Transverse colon (tissue), 4 donors: Measurements from ENCODE around the gene HOXC13. TPM values are rescaled to one million over a fixed set of nuclear protein-coding genes. Genes with fewer than 3 reads are reported as not detected.
A peak's percentile ranks its signal among the peaks of the same experiment; 100 is the strongest.

Experiments
- DNase-seq: peaks from one replicate; pipeline ENCODE4 v3.0.0-alpha.2; 2019
- H3K27ac ChIP-seq, 4 donors: fragments of 200-600 bp; sonication (generic); 2 replicates each; pipeline ENCODE4 v1.5.1; 2016 to 2018; ENCODE audit warnings: inconsistent platforms in 4 of 4
- H3K27me3 ChIP-seq: fragments of 200-600 bp; sonication (generic); 2 replicates; pipeline ENCODE4 v1.5.1; 2017; ENCODE audit warnings: inconsistent platforms
- H3K36me3 ChIP-seq, 4 donors: fragments of 200-600 bp; sonication (generic); 2 replicates each; pipeline ENCODE4 v1.5.1; 2017 to 2019; ENCODE audit warnings: inconsistent platforms in 4 of 4
- H3K4me1 ChIP-seq, 4 donors: fragments of 200-600 bp; sonication (generic); 2 replicates each; pipeline ENCODE4 v1.5.1; 2017 to 2020; ENCODE audit warnings: inconsistent platforms in 4 of 4
- H3K4me3 ChIP-seq, 4 donors: fragments of 200-600 bp; sonication (generic); 1 replicate in 1 of 4; 2 replicates in 3 of 4; pipeline versions ENCODE4 v1.5.1 to v1.6.1; 2017 to 2019; ENCODE audit warnings: inconsistent platforms in 4 of 4
- H3K9me3 ChIP-seq, 2 donors: fragments of 200-600 bp; sonication (generic); 2 replicates each; pipeline ENCODE4 v1.5.1; 2017 to 2019; ENCODE audit warnings: inconsistent platforms in 2 of 2
- EP300 ChIP-seq: sonication (generic); formaldehyde crosslinking; IDR thresholded peaks from one replicate; pipeline ENCODE4 v1.6.1; 2017; ENCODE audit warnings: antibody characterized with exemption, low read depth
- POLR2A ChIP-seq: fragments of 450-650 bp; IDR thresholded peaks from one replicate; pipeline ENCODE4 v1.6.1; 2016; ENCODE audit warnings: antibody characterized with exemption, mild to moderate bottlenecking, moderate library complexity
- POLR2AphosphoS5 ChIP-seq, 3 donors: sonication (generic); formaldehyde crosslinking; IDR thresholded peaks; one replicate each; pipeline ENCODE4 v1.6.1; 2016; ENCODE audit warnings: antibody characterized with exemption in 3 of 3
- WGBS, 2 donors: methylation state at CpG; one replicate each; pipeline ENCODE4 v1.1.5; 2018; ENCODE audit warnings: low coverage in 1 of 2; 5-methylcytosine and 5-hydroxymethylcytosine counted together
- in situ Hi-C, 4 donors: fragments of 200-750 bp; cut with MboI; loops; one replicate each; pipeline versions ENCODE4 v1.15.0 to v1.15.1; 2017; ENCODE audit warnings: low sequenced_read_pairs in 3 of 4, low pct_ligation_motif_present in 1 of 4, low pct_unique_long_range_greater_than_20kb in 1 of 4
- intact Hi-C: fragments of 100-400 bp; cut with DNase I; formaldehyde crosslinking; loops from one replicate; pipeline ENCODE4 v1.15.1; 2023; ENCODE audit warnings: low total_unique reads
- total RNA-seq, 4 donors: library from RNA; depleted of rRNA; stranded (reverse); fragments of >200 nt; gene quantifications; one replicate each; pipeline ENCODE4 v1.1.0, GENCODE V29; 2016
- TF ChIP-seq, protein P1 (sequence below), 5 experiments: fragments of 200-600 bp in 3 of 5; fragments of 450-650 bp in 2 of 5; sonication (generic) in 3 of 5; IDR thresholded peaks; 1 replicate in 2 of 5; 2 replicates in 3 of 5; pipeline ENCODE4 v1.5.1; 2016 to 2017; ENCODE audit warnings: antibody characterized with exemption in 5 of 5, inconsistent platforms in 3 of 5, mild to moderate bottlenecking in 2 of 5, moderate library complexity in 1 of 5

The HOXC13 gene
- total RNA-seq, 4 donors from 2014 or later: not detected

DNA sequence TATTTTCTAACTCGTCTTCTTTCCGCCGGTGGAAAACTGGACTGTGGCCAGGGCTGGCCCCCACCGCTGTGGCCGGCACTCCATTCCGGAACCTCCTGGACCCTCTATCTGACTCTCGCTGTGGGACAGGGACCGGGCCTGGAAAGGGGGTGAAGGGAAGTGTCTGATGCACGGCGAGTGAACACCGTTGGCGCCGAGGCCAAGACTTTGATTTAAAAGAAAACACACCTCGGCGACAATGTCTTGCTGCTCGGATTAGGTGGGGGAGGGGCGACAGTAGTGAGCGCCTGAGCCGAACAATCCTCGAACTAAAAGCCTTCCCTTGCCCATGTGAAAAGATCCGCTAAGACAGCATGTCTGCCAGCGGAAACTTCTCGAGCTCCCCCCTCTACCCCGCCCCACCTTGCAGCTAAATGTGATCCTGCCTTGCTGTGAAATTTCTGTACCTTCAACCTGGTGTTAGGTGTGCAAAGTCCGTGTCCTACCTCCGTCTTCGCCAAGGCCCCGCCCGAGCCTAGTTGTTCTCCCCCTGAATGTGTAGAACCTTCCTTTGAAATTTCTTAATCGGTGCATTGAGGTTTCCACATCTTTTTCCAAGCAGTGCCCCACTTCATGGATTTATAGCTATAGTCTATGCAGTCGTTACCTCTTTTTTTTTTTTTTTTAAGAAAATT, 37.0 kb downstream of the HOXC13 start:
- DNase-seq: no peak
- Histone ChIP-seq H3K4me3 (peak overlapping the region in 1 of 4 donors; percentile 27), H3K27me3 (peaks cover 100% of the 10 kb centered on the region), H3K4me1 (peaks cover 3 to 37% (median 21%) of the 10 kb centered on the region in 4 donors), H3K36me3 (no peaks in the 10 kb centered on the region), H3K27ac (no peak overlapping the region), H3K9me3 (peaks cover 0 to 5% of the 10 kb centered on the region in 2 donors)
- intact Hi-C loops: no loop called here
- WGBS, 2 donors: 37 to 41% methylated on average over 19 to 31 of the region's 31 CpGs
- in situ Hi-C loops: loop anchor here in 1 of 4 donors (25.0 kb wide), 1 partner anchor 188 kb away; no protein-coding TSS in a partner anchor
- TF ChIP-seq, protein P1, sequence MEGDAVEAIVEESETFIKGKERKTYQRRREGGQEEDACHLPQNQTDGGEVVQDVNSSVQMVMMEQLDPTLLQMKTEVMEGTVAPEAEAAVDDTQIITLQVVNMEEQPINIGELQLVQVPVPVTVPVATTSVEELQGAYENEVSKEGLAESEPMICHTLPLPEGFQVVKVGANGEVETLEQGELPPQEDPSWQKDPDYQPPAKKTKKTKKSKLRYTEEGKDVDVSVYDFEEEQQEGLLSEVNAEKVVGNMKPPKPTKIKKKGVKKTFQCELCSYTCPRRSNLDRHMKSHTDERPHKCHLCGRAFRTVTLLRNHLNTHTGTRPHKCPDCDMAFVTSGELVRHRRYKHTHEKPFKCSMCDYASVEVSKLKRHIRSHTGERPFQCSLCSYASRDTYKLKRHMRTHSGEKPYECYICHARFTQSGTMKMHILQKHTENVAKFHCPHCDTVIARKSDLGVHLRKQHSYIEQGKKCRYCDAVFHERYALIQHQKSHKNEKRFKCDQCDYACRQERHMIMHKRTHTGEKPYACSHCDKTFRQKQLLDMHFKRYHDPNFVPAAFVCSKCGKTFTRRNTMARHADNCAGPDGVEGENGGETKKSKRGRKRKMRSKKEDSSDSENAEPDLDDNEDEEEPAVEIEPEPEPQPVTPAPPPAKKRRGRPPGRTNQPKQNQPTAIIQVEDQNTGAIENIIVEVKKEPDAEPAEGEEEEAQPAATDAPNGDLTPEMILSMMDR (IDR thresholded peaks at IDR 0.05): no peak
- TF ChIP-seq POLR2AphosphoS5 (IDR thresholded peaks at IDR 0.05) (no peak), POLR2A (no peak), EP300 (no peak)

DNA sequence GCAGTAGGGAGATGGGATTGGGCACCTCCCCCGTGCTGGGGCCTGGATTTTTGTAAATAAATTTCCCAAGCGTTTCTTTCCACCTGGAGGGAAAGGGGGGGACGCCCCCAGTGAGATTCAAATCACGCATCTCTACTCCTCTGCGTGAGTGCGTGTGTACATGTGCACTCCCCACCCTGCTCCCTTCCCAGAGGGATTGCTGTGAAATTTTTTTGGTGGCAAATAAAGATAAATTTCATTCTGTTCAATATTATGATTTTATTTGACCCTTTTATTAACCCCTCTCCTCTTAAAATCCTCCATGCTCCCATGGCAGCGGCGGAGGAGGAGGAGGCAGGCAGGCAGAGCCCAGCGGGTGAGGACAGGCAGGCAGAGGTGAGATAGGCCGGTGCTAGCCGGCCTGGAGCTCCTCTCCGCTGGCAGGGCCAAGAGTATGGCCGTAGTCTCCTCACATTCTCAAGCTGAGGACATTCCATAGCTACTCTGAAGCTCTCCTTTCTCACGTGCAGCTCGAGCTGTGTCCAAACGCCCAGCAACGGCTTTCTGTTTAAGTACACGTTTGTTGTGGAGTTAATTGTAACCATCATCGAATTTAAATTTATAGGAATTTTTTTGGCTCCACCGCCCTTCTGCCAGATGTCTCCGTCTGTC, 37.7 kb downstream of the HOXC13 start:
- H3K4me3 ChIP-seq: no peak overlapping the region
- in situ Hi-C loops: loop anchor here in 1 of 4 donors (25.0 kb wide), 1 partner anchor 189 kb away; no protein-coding TSS in a partner anchor

DNA sequence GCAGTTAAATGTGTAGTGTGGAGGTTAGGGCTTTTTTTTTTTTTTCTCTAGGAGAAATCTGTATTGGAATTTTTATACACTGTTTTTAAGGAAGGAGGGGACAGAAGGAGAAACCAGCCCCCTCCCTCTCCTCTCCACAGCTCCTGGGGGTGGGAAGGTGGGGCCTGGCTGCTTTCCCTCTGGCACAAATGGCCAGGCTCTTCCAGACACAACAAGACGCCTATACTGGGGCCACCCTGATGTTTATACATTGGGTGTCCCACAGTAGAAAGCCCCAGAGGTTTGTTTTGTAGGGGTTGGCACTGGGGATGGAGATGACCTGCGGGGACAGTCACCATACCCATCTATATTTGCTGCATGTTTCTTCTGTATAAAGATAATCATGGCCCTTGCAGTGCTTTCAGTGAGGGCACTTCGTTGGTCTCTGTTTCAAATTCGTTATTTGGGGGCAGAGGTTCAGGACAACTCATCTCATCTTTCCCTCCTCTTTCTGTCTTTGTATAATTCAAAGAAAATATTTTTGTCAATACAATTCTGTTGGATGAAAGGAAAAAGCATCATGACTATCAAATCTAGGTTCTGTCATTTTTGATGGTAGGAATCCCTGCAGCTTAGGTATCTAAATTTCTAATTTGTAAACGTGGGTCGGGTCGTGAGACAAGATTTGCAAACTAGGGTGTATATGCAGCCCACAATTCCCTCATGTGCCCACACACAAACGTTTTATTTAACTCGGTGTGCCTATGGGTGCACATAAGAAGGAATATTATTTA, 38.4 kb downstream of the HOXC13 start:
- in situ Hi-C loops: loop anchor here in 1 of 4 donors (25.0 kb wide), 1 partner anchor 190 kb away; no protein-coding TSS in a partner anchor
- intact Hi-C loops: no loop called here

More for the DNA sequence above, 37.7 kb downstream of the HOXC13 start:
- Histone ChIP-seq H3K27ac (no peak overlapping the region), H3K4me1 (peaks cover 3 to 37% (median 21%) of the 10 kb centered on the region in 4 donors), H3K9me3 (peaks cover 0 to 5% of the 10 kb centered on the region in 2 donors), H3K27me3 (peaks cover 100% of the 10 kb centered on the region), H3K36me3 (no peaks in the 10 kb centered on the region)
- intact Hi-C loops: no loop called here
- 44 to 57% methylated on average over 16 to 21 of the region's 21 CpGs for WGBS, 2 donors
- TF ChIP-seq POLR2AphosphoS5 (IDR thresholded peaks at IDR 0.05) (no peak), EP300 (no peak), POLR2A (no peak)
- TF ChIP-seq, protein P1 (IDR thresholded peaks at IDR 0.05): no peak
- DNase-seq: no peak

DNA sequence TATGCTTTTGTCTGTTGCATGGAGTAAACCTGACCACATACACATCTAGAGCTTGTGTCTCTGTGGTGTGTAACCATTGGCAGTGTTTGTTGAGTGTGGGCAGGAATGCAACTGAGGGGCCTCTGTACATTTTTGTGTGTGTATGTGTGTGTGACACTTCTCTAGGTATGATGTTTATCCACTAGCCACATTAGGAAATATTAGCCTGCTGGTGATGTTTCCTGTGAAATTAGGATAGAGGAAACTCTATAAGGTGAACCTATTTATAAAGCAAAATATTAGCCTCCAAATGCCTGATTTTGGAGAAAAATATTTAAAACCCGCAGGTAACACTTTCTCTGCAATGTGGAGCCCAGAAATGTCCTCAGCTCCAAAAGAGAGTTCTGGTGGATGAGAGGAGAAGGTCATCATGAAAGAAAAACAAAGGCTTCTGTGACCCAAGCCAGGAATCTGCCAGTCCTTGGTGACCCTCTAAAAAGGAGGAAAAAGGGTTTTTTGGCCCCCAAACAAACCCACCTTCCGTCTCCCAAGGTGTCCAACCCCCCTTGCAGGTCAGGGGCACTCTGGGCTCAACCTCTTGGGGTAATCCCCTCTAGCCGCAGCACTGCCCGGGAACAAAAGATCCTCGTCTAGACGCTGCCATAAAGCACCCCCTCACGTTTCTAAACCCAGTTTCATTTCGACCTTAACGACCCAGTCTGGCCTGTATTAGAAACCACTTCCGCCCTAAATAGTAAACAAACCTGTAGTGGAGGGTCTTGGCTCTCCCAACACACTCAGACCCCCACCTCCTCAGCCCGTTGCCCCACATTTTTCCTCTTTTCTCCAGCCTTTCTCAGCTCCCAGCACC, 39.2 kb downstream of the HOXC13 start:
- WGBS, 2 donors: 7% methylated on average over 11 of the region's 11 CpGs; no CpG with 5 or more reads in 1 of the 2 donors
- Histone ChIP-seq H3K27ac (no peak overlapping the region), H3K9me3 (peaks cover 0 to 5% of the 10 kb centered on the region in 2 donors), H3K36me3 (no peaks in the 10 kb centered on the region), H3K4me3 (no peak overlapping the region), H3K27me3 (peaks cover 100% of the 10 kb centered on the region), H3K4me1 (peaks cover 3 to 37% (median 21%) of the 10 kb centered on the region in 4 donors)
- no peak for DNase-seq
- intact Hi-C loops (loop anchor here (1.0 kb wide), 1 partner anchor 42 kb away; no protein-coding TSS in a partner anchor), in situ Hi-C loops (loop anchor here in 1 of 4 donors (25.0 kb wide), 1 partner anchor 191 kb away; no protein-coding TSS in a partner anchor)
- TF ChIP-seq, protein P1 (IDR thresholded peaks at IDR 0.05): no peak
- TF ChIP-seq EP300 (no peak), POLR2A (no peak), POLR2AphosphoS5 (IDR thresholded peaks at IDR 0.05) (no peak)

More for the DNA sequence above, 38.4 kb downstream of the HOXC13 start:
- Histone ChIP-seq H3K27me3 (peaks cover 100% of the 10 kb centered on the region), H3K4me1 (peaks cover 3 to 37% (median 21%) of the 10 kb centered on the region in 4 donors), H3K27ac (no peak overlapping the region), H3K36me3 (no peaks in the 10 kb centered on the region), H3K4me3 (no peak overlapping the region), H3K9me3 (peaks cover 0 to 5% of the 10 kb centered on the region in 2 donors)
- no peak for TF ChIP-seq EP300
- TF ChIP-seq POLR2A: no peak
- WGBS, 2 donors: 32 to 53% methylated on average over 6 to 9 of the region's 9 CpGs
- DNase-seq: no peak
